Measurements from ENCODE around the gene TIMM8A. TPM values are rescaled to one million over a fixed set of nuclear protein-coding genes. Genes with fewer than 3 reads are reported as not detected.
"Not testable (repeated sequence)": the region's sequence is repeated elsewhere in the genome, so short reads cannot be mapped to it uniquely, and the experiment has no call there.

The TIMM8A gene
- total and polyA plus RNA-seq, 7 donors = 11.0 to 35.3 (median 13.8) TPM

DNA sequence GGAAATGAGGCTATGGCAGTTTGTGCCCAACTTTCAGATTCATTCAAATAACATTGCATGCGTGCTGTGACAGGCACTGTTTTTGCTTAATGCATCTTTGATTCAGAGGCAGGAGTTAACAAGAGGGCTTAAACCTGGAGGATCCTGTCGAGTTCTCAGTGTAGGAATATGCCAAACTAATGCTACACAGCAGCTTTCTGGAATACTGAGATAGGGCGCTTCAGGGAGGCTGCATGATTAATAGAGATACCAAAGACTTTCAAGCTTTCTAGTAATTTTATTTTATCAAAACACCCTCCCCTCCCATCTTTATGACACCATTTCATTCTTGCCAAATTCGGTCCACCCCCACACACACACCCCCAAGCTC, 636 bp upstream of the TIMM8A start:
- Histone ChIP-seq H3K4me1 (no peaks in the 10 kb centered on the region), H3K36me3 (ENCODE audit: insufficient read depth in 1 of 2, low read depth in 1 of 2) (peaks cover 0 to 6% of the 10 kb centered on the region in 2 donors), H3K27me3 (ENCODE audit: insufficient read depth in 3 of 3, low read length in 2 of 3) (no peaks in the 10 kb centered on the region), H3K4me3 (peak overlapping the region; percentile 83), H3K9me3 (no peaks in the 10 kb centered on the region), H3K27ac (peak overlapping the region; percentile 88)
- TF ChIP-seq, protein P1, sequence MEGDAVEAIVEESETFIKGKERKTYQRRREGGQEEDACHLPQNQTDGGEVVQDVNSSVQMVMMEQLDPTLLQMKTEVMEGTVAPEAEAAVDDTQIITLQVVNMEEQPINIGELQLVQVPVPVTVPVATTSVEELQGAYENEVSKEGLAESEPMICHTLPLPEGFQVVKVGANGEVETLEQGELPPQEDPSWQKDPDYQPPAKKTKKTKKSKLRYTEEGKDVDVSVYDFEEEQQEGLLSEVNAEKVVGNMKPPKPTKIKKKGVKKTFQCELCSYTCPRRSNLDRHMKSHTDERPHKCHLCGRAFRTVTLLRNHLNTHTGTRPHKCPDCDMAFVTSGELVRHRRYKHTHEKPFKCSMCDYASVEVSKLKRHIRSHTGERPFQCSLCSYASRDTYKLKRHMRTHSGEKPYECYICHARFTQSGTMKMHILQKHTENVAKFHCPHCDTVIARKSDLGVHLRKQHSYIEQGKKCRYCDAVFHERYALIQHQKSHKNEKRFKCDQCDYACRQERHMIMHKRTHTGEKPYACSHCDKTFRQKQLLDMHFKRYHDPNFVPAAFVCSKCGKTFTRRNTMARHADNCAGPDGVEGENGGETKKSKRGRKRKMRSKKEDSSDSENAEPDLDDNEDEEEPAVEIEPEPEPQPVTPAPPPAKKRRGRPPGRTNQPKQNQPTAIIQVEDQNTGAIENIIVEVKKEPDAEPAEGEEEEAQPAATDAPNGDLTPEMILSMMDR (IDR thresholded peaks at IDR 0.05) = no peak
- 35 to 37% (median 36%) methylated on average over 4 of the region's 4 CpGs for whole genome bisulfite sequencing, 3 donors
- DNase-seq (no peak), ATAC-seq (no peak)
- intact Hi-C loops (cut with DNase I) = no loop called here

DNA sequence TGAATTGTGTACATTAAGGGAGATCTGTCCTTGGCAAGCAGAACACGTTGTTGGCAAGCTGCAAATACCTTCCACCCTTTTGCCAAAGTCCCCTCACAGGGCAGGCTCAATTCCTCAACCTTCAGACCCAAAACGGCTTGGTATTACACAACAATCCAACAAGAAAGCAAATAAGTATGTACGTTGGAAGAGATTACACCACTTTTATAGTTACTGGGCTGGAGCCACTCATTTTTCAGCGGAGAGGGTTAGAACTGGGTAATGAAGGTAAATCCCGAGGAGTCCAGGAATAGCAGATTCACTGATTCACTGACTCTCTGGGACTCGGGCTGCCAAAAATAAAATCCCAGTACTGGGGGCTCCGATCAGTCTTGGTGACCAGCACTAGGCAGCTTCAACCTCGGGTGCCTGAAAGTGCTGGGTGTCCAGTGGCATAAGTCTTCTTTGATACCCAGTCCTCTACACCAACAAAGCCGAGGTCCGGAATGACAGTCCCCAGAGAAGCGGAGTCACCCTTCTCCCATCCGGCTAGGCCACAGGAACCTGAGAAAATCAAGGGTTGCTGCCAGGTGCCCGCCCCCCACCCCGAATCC, 587 bp downstream of the TIMM8A start:
- H3K9me3 ChIP-seq = no peaks in the 10 kb centered on the region
- WGBS, 3 donors = 0 to 25% (median 1%) methylated on average over 12 to 14 of the region's 14 CpGs
- H3K27me3 ChIP-seq (ENCODE audit: insufficient read depth in 3 of 3, low read length in 2 of 3) = no peaks in the 10 kb centered on the region
- DNase-seq (no peak), ATAC-seq (peak; percentile 10 to 47 (median 32))
- H3K4me3 ChIP-seq = peak overlapping the region; percentile 83
- no peaks in the 10 kb centered on the region for H3K4me1 ChIP-seq
- H3K27ac ChIP-seq = peak overlapping the region; percentile 88
- TF ChIP-seq, protein P1 (IDR thresholded peaks at IDR 0.05) = no peak
- H3K36me3 ChIP-seq (ENCODE audit: insufficient read depth in 1 of 2, low read depth in 1 of 2) = peaks cover 0 to 10% of the 10 kb centered on the region in 2 donors
- intact Hi-C loops (cut with DNase I) = no loop called here

DNA sequence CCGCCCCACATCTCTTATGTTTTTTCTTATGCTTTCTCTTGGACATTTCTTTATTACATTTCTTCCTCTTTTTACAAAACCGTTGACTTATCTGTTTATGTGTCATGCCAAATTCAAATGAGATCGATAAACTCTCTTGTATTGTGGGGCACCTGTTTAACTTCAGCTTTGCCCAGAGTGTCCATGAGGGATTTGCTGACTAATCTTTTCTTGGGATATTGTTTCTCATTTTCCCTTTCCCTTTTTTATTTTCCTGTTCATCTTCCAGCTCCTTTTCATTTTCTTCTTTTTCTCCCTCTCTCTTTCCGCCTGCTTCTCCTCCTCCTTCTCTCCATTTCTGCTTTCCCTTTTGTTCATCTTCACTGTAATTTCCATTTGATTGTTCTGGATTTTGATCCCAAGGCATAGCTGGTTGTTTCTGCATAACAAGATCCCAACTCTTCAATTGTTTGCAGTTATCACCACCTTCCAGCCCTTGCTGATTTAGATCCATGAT, 10.7 kb downstream of the TIMM8A start:
- ATAC-seq (no peak), DNase-seq (no peak)
- no peak overlapping the region for H3K4me3 ChIP-seq
- TF ChIP-seq, protein P1 (IDR thresholded peaks at IDR 0.05) = no peak
- WGBS, 3 donors = 84 to 88% (median 87%) methylated on average over 4 of the region's 4 CpGs
- no peaks in the 10 kb centered on the region for H3K4me1 ChIP-seq
- no peak overlapping the region for H3K27ac ChIP-seq
- intact Hi-C loops (cut with DNase I) = no loop called here
- H3K27me3 ChIP-seq (ENCODE audit: insufficient read depth in 3 of 3, low read length in 2 of 3) = no peaks in the 10 kb centered on the region
- H3K36me3 ChIP-seq (ENCODE audit: insufficient read depth in 1 of 2, low read depth in 1 of 2) = no peaks in the 10 kb centered on the region
- H3K9me3 ChIP-seq = no peaks in the 10 kb centered on the region

DNA sequence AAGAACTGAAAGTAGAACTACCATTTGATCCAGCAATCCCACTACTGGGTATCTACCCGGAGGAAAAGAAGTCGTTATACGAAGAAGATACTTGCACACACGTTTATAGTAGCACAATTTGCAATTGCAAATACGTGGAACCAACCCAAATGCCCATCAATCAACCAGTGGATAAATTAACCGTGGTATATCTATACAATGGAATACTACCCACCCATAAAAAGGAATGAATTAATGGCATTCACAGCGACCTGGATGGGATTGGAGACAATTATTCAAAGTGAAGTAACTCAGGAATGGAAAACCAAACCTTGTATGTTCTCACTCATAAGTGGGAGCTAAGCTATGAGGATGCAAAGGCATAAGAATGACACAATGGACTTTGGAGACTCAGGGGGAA, 14.2 kb downstream of the TIMM8A start:
- H3K27me3 ChIP-seq (ENCODE audit: insufficient read depth in 3 of 3, low read length in 2 of 3); H3K4me3 ChIP-seq; DNase-seq; H3K36me3 ChIP-seq (ENCODE audit: insufficient read depth in 1 of 2, low read depth in 1 of 2); H3K4me1 ChIP-seq; H3K27ac ChIP-seq; intact Hi-C loops (cut with DNase I); H3K9me3 ChIP-seq; ATAC-seq: not testable (repeated sequence)
- 68 to 79% (median 68%) methylated on average over 7 of the region's 7 CpGs for WGBS, 3 donors

DNA sequence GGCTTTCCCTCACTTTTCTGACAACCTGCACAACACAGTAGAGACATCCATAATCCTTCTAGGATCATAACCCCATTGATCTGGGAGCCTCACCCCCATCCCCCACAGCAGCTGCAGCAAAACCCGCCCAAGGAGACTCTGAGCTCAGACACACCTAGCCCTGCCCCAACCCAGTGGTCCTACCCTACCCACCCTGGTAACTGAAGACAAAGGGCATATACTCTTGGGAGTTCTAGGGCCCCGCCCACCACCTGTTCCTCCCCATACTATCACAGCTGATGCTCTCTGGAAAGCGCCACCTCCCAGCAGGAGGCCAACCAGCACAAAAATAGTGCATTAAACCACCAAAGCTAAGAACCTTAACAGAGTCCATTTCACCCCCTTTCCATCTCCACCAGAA, 21.9 kb downstream of the TIMM8A start:
- H3K27ac ChIP-seq; H3K27me3 ChIP-seq (ENCODE audit: insufficient read depth in 3 of 3, low read length in 2 of 3); intact Hi-C loops (cut with DNase I); H3K4me1 ChIP-seq; DNase-seq; ATAC-seq; H3K9me3 ChIP-seq; H3K36me3 ChIP-seq (ENCODE audit: insufficient read depth in 1 of 2, low read depth in 1 of 2); H3K4me3 ChIP-seq: not testable (repeated sequence)
- 65 to 84% (median 71%) methylated on average over 3 of the region's 3 CpGs for WGBS, 3 donors

DNA sequence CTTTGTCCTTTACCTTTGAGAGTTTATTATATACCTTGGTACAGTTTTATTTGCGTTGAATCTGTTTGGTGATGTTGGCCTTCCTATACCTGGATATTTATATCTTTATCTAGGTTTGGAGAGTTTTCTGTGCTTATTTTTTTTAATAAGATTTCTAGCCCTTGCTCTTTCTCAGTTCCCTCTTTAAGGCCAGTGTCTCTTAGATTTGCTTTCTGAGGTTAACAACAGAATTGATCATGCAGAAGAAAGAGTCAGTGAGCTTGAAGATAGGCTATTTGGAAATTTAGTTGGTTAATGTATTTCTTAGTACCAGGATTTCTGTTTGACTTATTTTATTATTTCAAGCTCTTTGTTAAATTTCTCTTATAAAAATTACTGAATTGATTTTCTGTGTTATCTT, 44.8 kb downstream of the TIMM8A start:
- TF ChIP-seq, protein P1 (IDR thresholded peaks at IDR 0.05) = no peak
- H3K9me3 ChIP-seq = no peaks in the 10 kb centered on the region
- H3K27me3 ChIP-seq (ENCODE audit: insufficient read depth in 3 of 3, low read length in 2 of 3) = peaks cover 0 to 5% (median 0%) of the 10 kb centered on the region in 3 donors
- DNase-seq (no peak), ATAC-seq (no peak)
- no peak overlapping the region for H3K4me3 ChIP-seq
- no peaks in the 10 kb centered on the region for H3K36me3 ChIP-seq (ENCODE audit: insufficient read depth in 1 of 2, low read depth in 1 of 2)
- 82 to 100% (median 97%) methylated on average over 1 of the region's 1 CpG for WGBS, 3 donors
- H3K4me1 ChIP-seq = no peaks in the 10 kb centered on the region
- no peak overlapping the region for H3K27ac ChIP-seq
- intact Hi-C loops (cut with DNase I) = no loop called here
